Type B pancreatic cell (in vitro differentiated cells): ENCODE measurements around the gene ALDH7A1. TPM values are rescaled to one million over a fixed set of nuclear protein-coding genes. Genes with fewer than 3 reads are reported as not detected.
A peak's percentile ranks its signal among the peaks of the same experiment; 100 is the strongest.

ENCODE experiments used
- DNase-seq: peaks from one replicate; pipeline ENCODE4 v3.0.0; 2021; ENCODE audit warnings: mixed read lengths; ENCODE audit not compliant: unreplicated experiment; ENCODE audit errors: extremely low spot score
- H3K27ac Mint-ChIP-seq: 2 replicates; pipeline ENCODE4 v1.8.0; 2021; ENCODE audit warnings: mild to moderate bottlenecking, mixed read lengths
- H3K27me3 Mint-ChIP-seq: 2 replicates; pipeline ENCODE4 v1.8.0; 2021; ENCODE audit warnings: mixed read lengths
- H3K36me3 Mint-ChIP-seq: 2 replicates; pipeline ENCODE4 v1.8.0; 2021; ENCODE audit warnings: mixed read lengths
- H3K4me1 Mint-ChIP-seq: one replicate; pipeline ENCODE4 v1.8.0; 2021; ENCODE audit warnings: mixed read lengths; ENCODE audit not compliant: unreplicated experiment
- H3K4me3 Mint-ChIP-seq: 2 replicates; pipeline ENCODE4 v1.8.0; 2021; ENCODE audit warnings: mild to moderate bottlenecking, mixed read lengths
- H3K9me3 Mint-ChIP-seq: 2 replicates; pipeline ENCODE4 v1.8.0; 2021; ENCODE audit warnings: mixed read lengths
- CTCF ChIP-seq: fragments of 200-600 bp; sonication (generic); conservative IDR thresholded peaks from 2 replicates; pipeline ENCODE4 v1.5.0; 2021; ENCODE audit warnings: antibody characterized with exemption, mild to moderate bottlenecking
- total RNA-seq: library from RNA; stranded (reverse); gene quantifications from 2 replicates; pipeline ENCODE4 v1.2.1, GENCODE V29; 2021; ENCODE audit warnings: low replicate concordance

Gene ALDH7A1
- total RNA-seq, 1 donor from 2014 or later = 119 TPM

GRCh38 chr5:126486332-126486731 is 108.7 kb downstream of the ALDH7A1 start:
- TF ChIP-seq CTCF = no peak
- Mint-ChIP-seq H3K4me3 (no peak overlapping the region), H3K27ac (no peak overlapping the region), H3K4me1 (peaks cover 49% of the 10 kb centered on the region), H3K36me3 (peaks cover 31% of the 10 kb centered on the region), H3K9me3 (no peaks in the 10 kb centered on the region), H3K27me3 (no peaks in the 10 kb centered on the region)
- no peak for DNase-seq

- TF ChIP-seq CTCF = no peak
- Mint-ChIP-seq H3K9me3 (no peaks in the 10 kb centered on the region), H3K4me3 (no peak overlapping the region), H3K36me3 (peaks cover 35% of the 10 kb centered on the region), H3K4me1 (peaks cover 30% of the 10 kb centered on the region), H3K27me3 (no peaks in the 10 kb centered on the region), H3K27ac (no peak overlapping the region)
- DNase-seq = no peak
These were observed 110.8 kb downstream of the ALDH7A1 start for GRCh38 chr5:126484253-126484652.

- Mint-ChIP-seq H3K4me1 (peaks cover 19% of the 10 kb centered on the region), H3K36me3 (peaks cover 35% of the 10 kb centered on the region), H3K27me3 (no peaks in the 10 kb centered on the region)
These were observed 111.9 kb downstream of the ALDH7A1 start for GRCh38 chr5:126483156-126483555.

GRCh38 chr5:126482591-126482990 is 112.4 kb downstream of the ALDH7A1 start:
- peaks cover 35% of the 10 kb centered on the region for H3K36me3 Mint-ChIP-seq
- H3K27me3 Mint-ChIP-seq = no peaks in the 10 kb centered on the region
- peaks cover 19% of the 10 kb centered on the region for H3K4me1 Mint-ChIP-seq
- no peak for TF ChIP-seq CTCF
- no peak for DNase-seq
- no peaks in the 10 kb centered on the region for H3K9me3 Mint-ChIP-seq
- no peak overlapping the region for H3K27ac Mint-ChIP-seq
- no peak overlapping the region for H3K4me3 Mint-ChIP-seq

More at GRCh38 chr5:126483156-126483555, 111.9 kb downstream of the ALDH7A1 start:
- no peak for DNase-seq
- Mint-ChIP-seq H3K27ac (peak overlapping the region; percentile 12), H3K9me3 (no peaks in the 10 kb centered on the region), H3K4me3 (peak overlapping the region; percentile 49)
- TF ChIP-seq CTCF = no peak

GRCh38 chr5:126481243-126481642 is 113.8 kb downstream of the ALDH7A1 start:
- H3K4me3 Mint-ChIP-seq = no peak overlapping the region
- no peaks in the 10 kb centered on the region for H3K9me3 Mint-ChIP-seq
- TF ChIP-seq CTCF = no peak
- H3K27ac Mint-ChIP-seq = no peak overlapping the region
- peaks cover 27% of the 10 kb centered on the region for H3K36me3 Mint-ChIP-seq
- H3K4me1 Mint-ChIP-seq = peaks cover 24% of the 10 kb centered on the region
- H3K27me3 Mint-ChIP-seq = no peaks in the 10 kb centered on the region
- DNase-seq = no peak

Other genes starting within 250 kb of the ALDH7A1 start
- 18.3 and 21.5 TPM in 2 replicates for gene GRAMD2B, start 171.8 kb downstream of the ALDH7A1 start, total RNA-seq
- gene PHAX, start 5.7 kb upstream of the ALDH7A1 start, total RNA-seq = 36.3 and 43.2 TPM in 2 replicates
- gene LMNB1, start 181.9 kb upstream of the ALDH7A1 start, total RNA-seq = 46.8 and 149 TPM in 2 replicates